Neural crest cell (in vitro differentiated cells): Measurements from ENCODE around the gene RANBP9. TPM values are rescaled to one million over a fixed set of nuclear protein-coding genes. Genes with fewer than 3 reads are reported as not detected.

Experiments
- DNase-seq: peaks from one replicate; pipeline ENCODE4 v3.0.0; 2021; ENCODE audit warnings: low read depth, mixed read lengths, low spot score
- H3K27ac Mint-ChIP-seq: one replicate; pipeline ENCODE4 v1.8.0; 2021; ENCODE audit warnings: mild to moderate bottlenecking, mixed read lengths; ENCODE audit not compliant: unreplicated experiment
- H3K27me3 Mint-ChIP-seq: 2 replicates; pipeline ENCODE4 v1.8.0; 2021; ENCODE audit warnings: low read depth, mild to moderate bottlenecking, mixed read lengths
- H3K36me3 Mint-ChIP-seq: 2 replicates; pipeline ENCODE4 v1.8.0; 2021; ENCODE audit warnings: low read depth, mild to moderate bottlenecking, mixed read lengths
- H3K4me1 Mint-ChIP-seq: 2 replicates; pipeline ENCODE4 v1.8.0; 2021; ENCODE audit warnings: mixed read lengths
- H3K4me3 Mint-ChIP-seq: one replicate; pipeline ENCODE4 v1.8.0; 2021; ENCODE audit warnings: mild to moderate bottlenecking, mixed read lengths
- H3K9me3 Mint-ChIP-seq: 2 replicates; pipeline ENCODE4 v1.8.0; 2021; ENCODE audit warnings: mixed read lengths
- total RNA-seq: library from RNA; stranded (reverse); gene quantifications from 2 replicates; pipeline ENCODE4 v1.2.1, GENCODE V29; 2021
- TF ChIP-seq, protein P1 (sequence below): fragments of 200-600 bp; sonication (generic); conservative IDR thresholded peaks from 2 replicates; pipeline ENCODE4 v1.5.0; 2021; ENCODE audit warnings: antibody characterized with exemption, mild to moderate bottlenecking

The RANBP9 gene
- total RNA-seq, 1 donor from 2014 or later, result 41.2 TPM

DNA sequence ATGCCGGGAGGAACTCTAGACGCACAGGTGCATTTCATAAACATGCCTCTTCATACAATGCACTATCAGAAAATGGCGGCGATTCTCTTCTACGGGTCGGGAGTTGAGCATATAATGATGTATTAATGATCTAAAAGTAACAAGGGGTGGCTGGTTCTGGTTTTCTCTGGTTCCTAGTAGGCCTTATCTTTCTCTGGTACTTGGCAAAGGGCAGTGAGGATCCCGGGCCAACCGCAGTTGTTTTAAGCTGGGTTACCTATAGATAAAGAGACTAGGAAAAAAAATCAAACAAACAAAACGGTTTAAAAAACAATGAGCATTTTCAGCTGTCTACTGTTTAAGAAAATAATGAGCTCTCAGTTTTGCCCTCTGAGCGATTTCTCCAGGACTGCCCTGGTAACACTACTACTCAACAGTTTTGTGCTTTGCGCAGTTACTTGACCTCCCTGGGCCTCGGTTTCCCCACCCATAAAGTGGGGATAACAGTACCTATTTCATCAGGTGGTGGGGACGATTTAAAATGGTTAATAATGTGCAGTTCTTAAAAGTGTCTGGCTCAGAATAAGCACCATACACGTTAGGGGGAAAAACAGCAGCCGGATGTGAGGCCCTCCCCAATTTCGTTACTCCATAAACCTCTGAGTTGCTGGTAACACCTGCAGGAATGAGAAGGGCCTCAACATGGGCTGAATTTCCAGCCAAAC lies 138.5 kb downstream of the RANBP9 start:
- Mint-ChIP-seq H3K4me1 (peaks cover 27% of the 10 kb centered on the region), H3K27me3 (no peaks in the 10 kb centered on the region), H3K36me3 (peaks cover 5% of the 10 kb centered on the region), H3K27ac (no peak overlapping the region), H3K4me3 (peak overlapping the region; percentile 90), H3K9me3 (peaks cover 5% of the 10 kb centered on the region)
- DNase-seq, result no peak
- TF ChIP-seq, protein P1, sequence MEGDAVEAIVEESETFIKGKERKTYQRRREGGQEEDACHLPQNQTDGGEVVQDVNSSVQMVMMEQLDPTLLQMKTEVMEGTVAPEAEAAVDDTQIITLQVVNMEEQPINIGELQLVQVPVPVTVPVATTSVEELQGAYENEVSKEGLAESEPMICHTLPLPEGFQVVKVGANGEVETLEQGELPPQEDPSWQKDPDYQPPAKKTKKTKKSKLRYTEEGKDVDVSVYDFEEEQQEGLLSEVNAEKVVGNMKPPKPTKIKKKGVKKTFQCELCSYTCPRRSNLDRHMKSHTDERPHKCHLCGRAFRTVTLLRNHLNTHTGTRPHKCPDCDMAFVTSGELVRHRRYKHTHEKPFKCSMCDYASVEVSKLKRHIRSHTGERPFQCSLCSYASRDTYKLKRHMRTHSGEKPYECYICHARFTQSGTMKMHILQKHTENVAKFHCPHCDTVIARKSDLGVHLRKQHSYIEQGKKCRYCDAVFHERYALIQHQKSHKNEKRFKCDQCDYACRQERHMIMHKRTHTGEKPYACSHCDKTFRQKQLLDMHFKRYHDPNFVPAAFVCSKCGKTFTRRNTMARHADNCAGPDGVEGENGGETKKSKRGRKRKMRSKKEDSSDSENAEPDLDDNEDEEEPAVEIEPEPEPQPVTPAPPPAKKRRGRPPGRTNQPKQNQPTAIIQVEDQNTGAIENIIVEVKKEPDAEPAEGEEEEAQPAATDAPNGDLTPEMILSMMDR, result no peak

DNA sequence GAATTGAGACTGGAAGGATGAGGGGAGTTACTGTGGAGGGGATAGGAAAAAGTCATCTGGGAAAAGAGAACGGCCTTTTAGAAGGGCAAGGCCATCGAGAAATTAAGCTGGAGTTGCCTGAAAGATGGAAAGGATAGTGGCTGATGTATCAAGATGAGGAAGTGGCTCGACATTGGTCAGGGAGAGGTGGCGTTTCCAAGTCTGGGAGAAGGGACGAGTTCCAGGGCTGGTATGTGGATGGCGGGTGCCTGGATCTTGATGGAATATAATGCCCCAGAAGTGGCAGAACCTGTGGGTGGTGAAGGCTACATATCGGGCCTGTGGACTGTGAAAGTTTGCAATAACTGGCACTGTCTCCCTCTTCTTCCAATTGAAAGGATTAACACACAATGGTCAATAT lies 139.4 kb downstream of the RANBP9 start:
- H3K27me3 Mint-ChIP-seq, result no peaks in the 10 kb centered on the region
- peaks cover 27% of the 10 kb centered on the region for H3K4me1 Mint-ChIP-seq
- H3K36me3 Mint-ChIP-seq, result no peaks in the 10 kb centered on the region
- H3K4me3 Mint-ChIP-seq, result peak overlapping the region; percentile 74
- TF ChIP-seq, protein P1, result no peak
- no peak overlapping the region for H3K27ac Mint-ChIP-seq
- peaks cover 2% of the 10 kb centered on the region for H3K9me3 Mint-ChIP-seq
- no peak for DNase-seq

Other genes with a start within 250 kb of the RANBP9 start
- gene GFOD1, start 224.2 kb downstream of the RANBP9 start, total RNA-seq, result 2.2 TPM in 2 replicates
- gene SIRT5, start 137.2 kb downstream of the RANBP9 start, total RNA-seq, result 8.8 and 10.3 TPM in 2 replicates
- 54.7 and 63.6 TPM in 2 replicates for gene NOL7, start 96.5 kb downstream of the RANBP9 start, total RNA-seq
- gene MCUR1, start 102.7 kb upstream of the RANBP9 start, total RNA-seq, result 24.9 and 25.2 TPM in 2 replicates
- 2.3 and 3.0 TPM in 2 replicates for gene RNF182, start 213.1 kb upstream of the RANBP9 start, total RNA-seq